Umbilical cord (tissue), 2 donors: ENCODE data around the gene CLGN. TPM values are rescaled to one million over a fixed set of nuclear protein-coding genes. Genes with fewer than 3 reads are reported as not detected.

Experiments
- DNase-seq: peaks from one replicate; pipeline ENCODE4 v3.0.0-alpha.2; 2015; ENCODE audit warnings: low spot score
- total RNA-seq: library from RNA; depleted of rRNA; stranded (reverse); fragments of >200 nt; gene quantifications from one replicate; pipeline ENCODE4 v1.2.3, GENCODE V29; 2014; ENCODE audit warnings: low replicate concordance; ENCODE audit not compliant: insufficient read depth

The CLGN gene
- total RNA-seq, 1 donor from 2014 or later = 3.6 TPM

GRCh38 chr4:140374130-140374477 lies 53.3 kb downstream of the CLGN start:
- no peak for DNase-seq

- peak; percentile 100 for DNase-seq
These were observed 53.9 kb downstream of the CLGN start, which contains the start of gene SCOC for GRCh38 chr4:140373328-140374129. Gene SCOC, plus strand, starts transcription at chr4:140373646. Its CDS starts 5,525 bp downstream, at chr4:140379171.

GRCh38 chr4:140372751-140373327 lies 54.6 kb downstream of the CLGN start:
- DNase-seq = no peak

- DNase-seq = no peak
These were observed 58.8 kb downstream of the CLGN start for GRCh38 chr4:140368686-140369085.

GRCh38 chr4:140367738-140368137 lies 59.7 kb downstream of the CLGN start:
- no peak for DNase-seq

GRCh38 chr4:140363558-140363957 lies 63.9 kb downstream of the CLGN start:
- no peak for DNase-seq

- DNase-seq = no peak
These were observed 64.4 kb downstream of the CLGN start for GRCh38 chr4:140363051-140363450.

GRCh38 chr4:140361099-140361498 lies 66.3 kb downstream of the CLGN start:
- no peak for DNase-seq

- DNase-seq = peak; percentile 67
These were observed 67.7 kb downstream of the CLGN start for GRCh38 chr4:140359562-140360427.

GRCh38 chr4:140358281-140358680 lies 69.2 kb downstream of the CLGN start:
- no peak for DNase-seq

- no peak for DNase-seq
These were observed 69.6 kb downstream of the CLGN start for GRCh38 chr4:140357868-140358267.

GRCh38 chr4:140355288-140355687 lies 72.2 kb downstream of the CLGN start:
- no peak for DNase-seq

- DNase-seq = no peak
These were observed 73.7 kb downstream of the CLGN start for GRCh38 chr4:140353786-140354185.

GRCh38 chr4:140351093-140352075 lies 76.1 kb downstream of the CLGN start:
- no peak for DNase-seq

GRCh38 chr4:140349816-140350215 lies 77.6 kb downstream of the CLGN start:
- DNase-seq = no peak

- no peak for DNase-seq
These were observed 81.3 kb downstream of the CLGN start for GRCh38 chr4:140346136-140346535.

GRCh38 chr4:140344621-140345020 lies 82.8 kb downstream of the CLGN start:
- no peak for DNase-seq

- DNase-seq = no peak
These were observed 83.3 kb downstream of the CLGN start for GRCh38 chr4:140344101-140344500.

GRCh38 chr4:140343303-140343702 lies 84.1 kb downstream of the CLGN start:
- DNase-seq = peak; percentile 27

- no peak for DNase-seq
These were observed 84.8 kb downstream of the CLGN start for GRCh38 chr4:140342620-140343019.
